ENCODE measurements around the gene MGME1. TPM values are rescaled to one million over a fixed set of nuclear protein-coding genes. Genes with fewer than 3 reads are reported as not detected.
A peak's percentile ranks its signal among the peaks of the same experiment; 100 is the strongest.
"Not testable (repeated sequence)": the region's sequence is repeated elsewhere in the genome, so short reads cannot be mapped to it uniquely, and the experiment has no call there.

Gene MGME1
- polyA plus RNA-seq, 12 donors = 16.4 to 30.5 (median 20.5) TPM; not detected in 1

DNA sequence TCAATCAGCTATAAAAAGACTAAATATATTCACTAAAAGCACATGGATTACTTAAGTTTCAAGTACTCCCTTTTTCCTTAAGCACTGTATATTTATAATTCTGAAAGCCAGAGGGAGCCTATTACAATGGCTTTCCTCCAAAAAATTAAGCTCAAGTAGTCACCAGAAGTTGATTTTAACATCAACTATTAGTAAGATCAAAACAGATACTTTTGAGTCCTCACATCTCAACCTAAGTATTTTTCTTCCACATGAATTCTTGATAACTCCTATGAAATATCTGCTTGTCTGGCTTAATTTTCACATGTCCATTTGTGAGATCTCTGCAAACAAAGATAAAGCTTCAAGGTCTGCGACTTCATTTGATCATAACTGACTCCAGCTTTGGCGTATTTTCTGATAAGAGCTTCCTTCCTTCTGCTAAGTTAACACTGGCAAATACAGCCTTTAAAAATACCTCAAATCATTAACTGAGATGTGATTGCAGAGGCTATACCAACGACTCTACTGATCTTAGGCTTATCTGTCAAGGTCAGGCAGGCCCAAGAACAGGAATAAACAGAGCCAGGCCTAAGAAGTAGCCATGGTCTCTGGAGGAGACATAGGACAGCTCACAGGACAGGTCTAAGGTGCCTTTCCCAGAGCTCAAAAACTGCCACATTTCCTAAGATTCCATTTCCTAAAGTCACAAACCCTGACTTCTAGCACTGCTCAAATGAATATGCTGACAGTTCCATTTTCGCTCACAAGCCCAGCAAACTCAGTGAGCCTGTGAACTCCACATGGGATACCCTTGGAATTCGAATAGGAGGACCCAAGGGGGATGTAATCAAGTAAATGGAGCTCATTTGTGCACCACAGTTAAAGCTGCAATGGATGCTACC lies 10.2 kb upstream of the MGME1 start:
- no peak for DNase-seq

DNA sequence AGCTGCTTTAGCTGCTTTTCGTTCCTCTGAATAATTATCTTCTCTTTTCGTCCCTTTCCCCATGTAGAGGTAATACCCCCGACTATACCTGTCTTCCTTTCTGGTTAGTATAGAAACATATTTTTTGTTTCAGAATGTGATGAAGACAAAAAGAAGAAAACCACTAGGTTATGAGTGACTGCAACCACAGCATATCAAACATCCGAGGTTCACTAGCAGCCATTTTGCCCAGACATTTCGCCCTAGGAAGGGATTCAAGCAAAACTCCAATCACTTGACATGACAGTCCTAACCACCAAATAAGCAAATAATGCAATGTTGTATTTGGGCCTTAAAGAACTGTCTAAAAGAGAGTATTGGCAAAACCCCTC lies 9.6 kb upstream of the MGME1 start:
- DNase-seq = no peak

DNA sequence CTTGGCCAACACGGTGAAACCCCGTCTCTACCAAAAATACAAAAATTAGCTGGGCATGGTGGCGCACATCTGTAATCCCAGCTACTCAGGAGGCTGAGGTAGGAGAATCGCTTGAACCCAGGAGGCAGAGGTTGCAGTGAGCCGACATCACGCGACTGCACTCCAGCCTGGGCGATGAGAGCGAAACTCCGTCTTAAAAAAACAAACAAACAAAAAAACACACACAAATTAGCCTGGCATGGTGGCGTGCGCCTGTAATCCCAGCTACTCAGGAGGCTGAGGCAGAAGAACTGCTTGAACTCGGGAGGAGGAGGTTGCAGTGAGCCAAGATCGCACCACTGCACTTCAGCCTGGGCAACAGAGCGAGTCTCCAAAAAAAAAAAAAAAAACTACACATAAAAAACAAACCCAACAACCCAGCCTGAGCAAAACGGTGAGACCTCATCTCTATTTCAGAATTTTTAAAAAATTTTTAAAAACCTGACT lies 8.4 kb upstream of the MGME1 start:
- DNase-seq = not testable (repeated sequence)

DNA sequence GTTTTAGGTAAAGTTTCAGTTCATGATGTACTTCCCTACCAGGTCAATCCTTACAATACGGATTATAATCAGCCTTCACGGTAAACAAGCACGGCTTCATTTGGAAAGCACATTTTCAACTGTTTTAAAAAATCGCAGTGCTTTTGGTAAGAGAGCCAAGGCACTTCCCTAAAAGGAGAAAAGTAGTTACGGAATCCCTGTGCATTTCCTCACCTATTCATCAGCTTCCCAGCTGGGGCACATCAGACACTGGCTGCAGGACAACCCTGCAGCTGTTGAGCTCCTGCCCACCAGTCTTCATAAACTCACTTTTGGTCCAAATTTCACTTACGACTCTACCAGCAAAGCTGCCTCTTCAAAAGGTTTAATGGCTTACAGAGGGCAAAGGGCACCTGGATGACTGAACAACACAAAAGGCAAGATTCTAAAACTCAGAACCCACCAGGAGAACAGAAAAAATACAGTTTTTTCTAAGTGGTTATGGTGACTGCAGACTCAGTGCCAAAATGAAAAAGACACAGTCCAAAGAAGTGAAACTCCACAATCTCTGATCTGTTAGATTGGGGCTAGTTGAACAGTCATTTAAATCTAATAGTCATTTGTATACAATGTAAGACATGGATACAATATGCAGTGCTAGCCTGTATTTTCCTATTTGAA lies 7.8 kb upstream of the MGME1 start:
- DNase-seq = no peak

DNA sequence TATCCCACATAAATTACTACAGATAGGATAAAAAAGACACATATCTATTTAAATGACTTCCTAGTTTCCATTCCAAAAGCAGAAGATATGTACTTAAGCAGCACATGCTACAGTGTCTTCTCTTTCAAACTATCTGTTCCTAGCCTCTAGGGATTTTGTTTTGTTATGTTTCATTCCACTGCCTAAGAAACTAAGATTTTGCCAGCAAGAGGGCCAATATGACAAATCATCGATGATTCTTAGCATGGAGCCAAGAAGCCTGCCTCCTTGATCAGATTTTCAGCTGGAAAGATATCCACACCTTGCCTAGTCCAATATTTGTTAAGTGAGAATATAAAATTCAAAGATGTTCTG lies 7.3 kb upstream of the MGME1 start:
- DNase-seq = no peak

DNA sequence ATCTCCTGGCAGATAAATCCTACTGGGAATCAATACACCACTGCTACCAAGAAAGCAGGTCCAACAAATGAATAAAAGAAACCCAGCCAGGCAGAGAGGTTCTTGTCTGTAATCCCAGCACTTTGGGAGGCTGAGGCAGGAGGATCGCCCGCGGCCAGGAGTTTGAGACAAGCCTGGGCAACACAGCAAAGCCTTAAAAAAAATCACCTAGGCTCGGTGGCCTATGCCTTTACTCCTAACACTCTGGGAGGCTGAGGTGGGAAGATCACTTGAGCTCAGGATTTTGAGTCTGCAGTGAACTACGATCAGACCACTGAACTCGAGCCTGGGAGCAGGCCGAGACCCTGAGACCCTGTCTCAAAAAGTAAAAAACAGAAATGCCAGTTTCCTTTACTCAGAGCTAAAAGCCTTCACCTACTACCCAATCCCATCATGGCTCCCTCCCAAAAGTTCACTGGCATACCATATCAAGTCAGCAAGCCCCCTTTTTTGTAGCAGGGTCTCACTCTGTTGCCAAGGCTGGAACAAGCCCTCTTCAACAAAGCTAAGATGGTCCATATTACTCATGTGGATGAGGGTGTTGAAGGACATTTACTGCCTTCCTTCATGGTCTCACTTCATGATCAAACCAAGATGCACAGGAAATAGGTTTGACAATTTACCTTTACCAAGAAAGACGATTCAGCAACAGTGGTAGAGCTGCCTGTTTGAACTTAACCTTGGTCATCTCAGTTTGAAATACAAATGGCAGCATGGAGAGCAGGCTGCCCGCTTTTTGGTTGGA lies 5.5 kb upstream of the MGME1 start:
- no peak for DNase-seq

DNA sequence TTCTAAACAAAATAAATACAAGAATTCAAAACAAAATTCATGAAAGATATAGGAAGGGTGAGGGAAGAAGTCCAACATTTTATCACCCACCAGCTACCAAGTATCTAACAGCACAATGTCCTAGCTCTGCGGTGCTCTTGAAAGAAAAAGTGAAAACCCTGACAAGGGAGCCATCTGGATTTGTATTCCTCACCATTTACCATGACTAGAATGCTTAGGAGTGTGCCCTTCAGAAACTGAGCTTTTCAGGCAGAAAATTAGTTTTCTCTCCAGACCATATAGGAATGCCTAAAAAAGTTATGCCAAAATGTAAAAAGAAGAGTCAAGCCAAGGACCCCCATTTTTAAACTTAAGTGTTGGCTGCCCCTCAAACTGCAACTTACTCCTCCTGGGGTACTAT lies 4.7 kb upstream of the MGME1 start:
- DNase-seq = no peak

DNA sequence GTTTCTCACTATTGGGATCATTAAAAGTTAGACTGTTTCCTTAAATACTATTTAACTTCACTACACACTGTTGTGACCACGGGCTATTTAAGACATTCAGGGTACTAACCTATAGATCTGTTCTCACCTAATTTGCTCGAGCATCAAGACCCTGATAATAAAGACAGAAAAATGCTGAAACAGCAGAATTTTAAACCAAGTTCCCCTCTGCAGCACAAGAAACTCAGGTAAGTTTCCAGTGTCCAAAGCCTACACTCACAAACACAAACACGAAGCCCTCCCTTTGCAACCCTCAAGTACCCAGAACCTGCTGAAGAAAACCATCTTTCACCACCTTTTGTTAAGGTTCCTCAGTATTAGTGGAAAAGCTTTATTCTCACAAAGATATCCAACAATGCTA lies 4.2 kb upstream of the MGME1 start:
- no peak for DNase-seq

DNA sequence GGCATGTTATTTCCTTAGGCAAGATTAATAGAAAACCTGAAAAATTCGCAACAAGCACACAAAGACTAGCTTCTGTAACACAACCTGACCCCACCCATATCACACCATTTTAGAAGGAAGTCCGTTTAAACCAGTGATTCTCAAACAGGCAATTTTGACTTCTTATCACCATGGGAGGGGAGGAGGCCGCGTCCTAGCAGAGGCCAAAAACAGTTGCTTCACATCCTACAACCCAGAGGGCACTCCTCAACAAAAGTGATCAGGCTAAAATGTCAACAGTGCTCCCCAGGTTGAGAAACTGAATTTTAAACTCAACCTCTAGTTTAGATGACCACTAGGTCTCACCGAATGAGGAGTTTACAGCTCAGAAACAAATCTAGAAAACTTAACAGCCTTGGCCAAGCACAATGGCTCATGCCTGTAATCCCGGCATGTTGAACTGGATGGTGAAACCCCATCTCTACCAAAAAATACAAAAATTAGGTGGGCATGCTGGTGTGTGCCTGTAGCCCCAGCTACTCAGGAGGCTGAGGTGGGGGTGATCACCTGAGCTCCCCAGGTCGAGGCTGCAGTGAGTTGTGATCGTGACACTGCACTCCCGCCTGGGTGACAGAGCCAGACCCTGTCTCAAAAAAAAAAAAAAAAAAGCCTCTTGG lies 3.6 kb upstream of the MGME1 start:
- DNase-seq = no peak

DNA sequence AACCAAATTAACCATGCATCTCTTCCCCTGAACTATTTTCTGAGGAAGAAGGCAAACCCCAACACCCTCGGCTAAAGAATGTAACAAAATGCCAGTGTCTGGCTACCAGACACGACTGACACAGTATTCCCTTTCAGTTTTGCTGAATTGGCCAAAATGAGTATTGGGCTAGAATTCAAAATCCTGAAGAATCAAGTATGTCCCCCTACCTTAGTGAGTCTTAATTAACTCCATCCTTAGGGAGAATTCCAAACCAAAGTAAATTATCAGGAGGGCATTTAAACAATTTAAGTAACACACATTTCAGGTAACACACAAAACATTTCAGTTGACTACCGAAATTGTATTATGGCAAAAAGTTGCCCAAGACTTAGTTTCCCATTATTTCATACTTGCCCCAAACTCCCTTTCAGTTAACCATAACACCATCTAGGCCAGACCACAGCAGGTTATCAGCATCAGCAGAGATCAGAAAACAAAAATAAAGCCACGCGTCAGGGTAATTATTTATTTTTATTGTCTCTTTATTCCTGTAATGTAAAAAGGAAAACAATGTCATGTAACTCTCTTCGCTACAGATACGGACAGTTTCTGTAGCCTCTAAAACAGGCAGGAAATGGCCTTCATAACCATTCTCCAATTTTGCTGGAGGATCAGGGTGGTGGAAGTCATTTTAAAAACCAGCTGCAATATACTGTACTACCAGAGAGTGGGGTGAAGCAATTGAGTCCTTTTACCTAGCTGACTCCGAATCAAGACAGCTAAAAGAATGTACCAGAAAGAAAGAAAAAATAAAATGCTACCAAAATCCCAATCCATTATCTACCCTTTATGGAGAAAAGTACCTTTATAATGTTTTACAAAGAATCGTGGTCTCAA lies 2.1 kb upstream of the MGME1 start:
- no peak for DNase-seq

DNA sequence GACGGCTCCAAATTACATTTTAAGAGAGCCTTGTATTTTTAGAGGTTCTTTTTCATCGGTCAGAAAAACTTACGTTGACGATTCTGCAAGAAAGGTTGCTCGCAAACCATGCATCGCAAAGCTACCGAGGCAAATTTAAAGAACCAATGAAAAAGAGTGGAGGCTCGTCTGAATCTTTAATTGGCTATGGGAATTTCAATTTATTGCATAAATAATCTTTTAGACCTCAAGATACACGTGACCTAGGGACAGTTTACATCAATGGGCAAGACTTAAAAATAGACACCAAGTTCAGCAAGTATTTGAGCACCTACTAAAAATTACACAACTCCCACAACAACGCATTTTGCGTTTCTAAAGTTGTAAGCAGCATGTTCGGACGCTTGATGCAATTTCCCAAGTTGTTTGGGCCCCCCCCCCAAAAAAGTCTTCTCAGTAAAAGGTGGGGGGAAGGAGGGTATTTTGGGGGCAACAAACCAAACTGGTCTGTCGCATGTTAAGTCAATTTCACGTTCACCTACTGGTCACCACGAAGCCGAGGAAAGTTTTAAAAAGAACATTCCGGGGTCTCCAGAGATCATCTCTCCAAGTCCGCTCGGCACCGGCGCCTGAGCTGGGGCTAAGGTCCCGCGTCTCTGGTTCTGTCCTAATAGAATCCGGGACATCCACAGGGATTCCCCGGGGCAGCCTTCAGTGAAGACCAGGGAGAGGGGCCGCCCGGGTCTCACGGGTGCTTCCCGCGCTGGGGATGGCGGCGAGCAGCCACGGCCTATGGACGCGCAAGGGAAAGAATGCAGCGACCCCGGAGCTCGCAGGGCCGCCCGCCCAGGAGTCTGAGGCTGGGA lies 1.1 kb upstream of the MGME1 start:
- DNase-seq = peak; percentile 32

DNA sequence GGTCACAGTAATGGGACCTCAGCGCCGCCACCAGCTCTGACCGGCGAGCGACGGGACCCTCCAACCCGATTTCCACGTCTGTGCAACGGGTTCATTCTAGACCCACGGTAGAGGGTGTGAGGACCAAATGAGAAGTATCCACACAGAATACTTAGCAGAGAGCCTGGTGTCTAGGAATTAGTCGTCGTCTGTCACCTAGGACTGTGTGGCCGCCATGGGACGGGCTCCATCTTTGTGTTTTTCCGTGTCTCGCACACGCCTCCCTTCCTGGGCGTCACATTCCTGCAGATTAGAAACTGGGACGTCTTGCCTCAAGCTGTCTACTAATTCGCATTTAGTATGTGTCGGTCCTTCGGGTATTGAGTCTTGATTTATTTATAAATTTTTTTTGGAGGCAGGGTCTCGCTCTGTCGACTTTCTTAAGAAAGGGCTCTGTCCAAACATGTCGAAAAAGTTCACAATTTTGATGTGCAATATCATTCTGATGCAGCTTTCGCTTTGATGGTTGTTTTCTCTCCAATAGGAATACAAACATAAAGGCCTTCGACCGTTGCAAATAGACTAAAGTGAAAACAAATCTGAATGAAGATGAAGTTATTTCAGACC lies 563 bp downstream of the MGME1 start:
- peak; percentile 48 for DNase-seq

DNA sequence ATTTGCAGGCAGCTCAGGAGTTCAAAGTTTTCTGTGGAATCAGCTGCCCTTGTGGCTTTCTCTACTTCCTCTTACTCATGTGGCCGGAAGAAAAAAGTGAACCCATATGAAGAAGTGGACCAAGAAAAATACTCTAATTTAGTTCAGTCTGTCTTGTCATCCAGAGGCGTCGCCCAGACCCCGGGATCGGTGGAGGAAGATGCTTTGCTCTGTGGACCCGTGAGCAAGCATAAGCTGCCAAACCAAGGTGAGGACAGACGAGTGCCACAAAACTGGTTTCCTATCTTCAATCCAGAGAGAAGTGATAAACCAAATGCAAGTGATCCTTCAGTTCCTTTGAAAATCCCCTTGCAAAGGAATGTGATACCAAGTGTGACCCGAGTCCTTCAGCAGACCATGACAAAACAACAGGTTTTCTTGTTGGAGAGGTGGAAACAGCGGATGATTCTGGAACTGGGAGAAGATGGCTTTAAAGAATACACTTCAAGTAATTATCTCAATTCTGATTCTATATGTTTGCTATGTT lies 1.1 kb downstream of the MGME1 start:
- peak; percentile 38 for DNase-seq

DNA sequence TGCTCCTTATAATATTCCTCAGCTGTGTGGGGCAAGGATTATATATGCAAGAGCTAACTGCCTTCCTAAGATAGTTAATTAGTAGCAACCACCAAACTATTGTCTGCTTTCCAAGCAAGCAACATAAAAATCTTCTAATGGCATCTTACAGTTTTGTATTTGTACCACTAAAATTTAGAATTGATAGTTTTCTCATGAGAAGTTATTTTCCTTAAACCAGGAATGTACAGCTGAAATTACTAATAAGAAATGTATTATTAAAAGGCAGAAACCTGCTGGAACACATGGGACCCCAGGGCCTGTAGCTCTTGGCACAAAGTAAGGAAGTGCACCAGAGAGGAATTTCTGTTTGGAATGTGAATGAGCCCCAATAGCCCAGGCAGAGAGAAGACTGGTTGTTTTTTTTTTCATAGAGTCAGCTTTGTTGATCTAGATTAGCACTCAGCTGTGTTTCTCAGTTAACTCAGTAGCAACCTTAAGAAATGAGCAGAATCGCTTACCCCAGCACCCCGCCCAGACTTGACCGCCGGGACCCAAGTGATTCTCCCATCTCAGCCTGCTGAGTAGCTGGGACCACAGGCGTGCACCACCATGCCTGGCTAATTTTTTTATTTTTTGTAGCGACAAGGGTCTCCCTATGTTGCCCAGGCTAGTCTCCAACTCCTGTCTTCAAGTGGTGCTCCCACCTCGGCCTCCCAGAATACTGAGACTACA lies 2.6 kb downstream of the MGME1 start:
- DNase-seq = no peak

DNA sequence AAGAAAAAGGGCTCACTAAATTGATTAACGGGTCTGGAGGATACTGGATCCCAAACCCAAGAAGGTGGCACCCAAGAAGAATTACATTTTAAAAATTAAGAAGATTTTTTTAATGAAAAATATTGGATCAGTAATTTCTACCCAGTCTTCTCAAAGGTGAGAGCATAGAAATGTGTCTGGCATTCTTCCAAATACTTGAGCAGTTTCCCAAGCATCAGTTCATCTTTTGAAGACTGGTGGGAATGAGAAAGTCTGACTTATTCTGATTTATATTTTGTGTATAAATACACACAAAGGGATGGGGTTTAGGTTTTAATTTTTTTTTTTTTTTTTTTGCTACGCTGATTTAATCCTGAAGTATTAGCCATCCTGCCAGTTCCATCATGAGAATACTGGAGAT lies 3.3 kb downstream of the MGME1 start:
- no peak for DNase-seq

DNA sequence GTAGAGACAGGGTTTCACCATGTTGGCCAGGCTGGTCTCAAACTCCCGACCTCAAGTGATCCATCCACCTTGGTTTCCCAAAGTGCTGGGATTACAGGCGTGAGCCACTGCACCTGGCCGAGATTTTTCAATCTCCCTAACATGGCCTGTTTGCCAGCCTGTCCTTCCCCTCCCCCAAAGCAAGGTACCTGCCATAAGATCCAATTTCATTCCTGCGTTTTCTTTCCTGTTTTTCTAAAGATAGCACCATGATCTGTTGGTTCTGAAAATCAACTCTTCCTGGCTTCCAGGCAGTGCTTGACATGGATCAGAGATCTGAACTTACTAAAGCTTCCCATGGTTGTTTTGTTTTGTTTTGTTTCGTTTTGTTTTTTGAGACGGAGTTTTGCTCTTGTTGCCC lies 7.5 kb downstream of the MGME1 start:
- DNase-seq = no peak

DNA sequence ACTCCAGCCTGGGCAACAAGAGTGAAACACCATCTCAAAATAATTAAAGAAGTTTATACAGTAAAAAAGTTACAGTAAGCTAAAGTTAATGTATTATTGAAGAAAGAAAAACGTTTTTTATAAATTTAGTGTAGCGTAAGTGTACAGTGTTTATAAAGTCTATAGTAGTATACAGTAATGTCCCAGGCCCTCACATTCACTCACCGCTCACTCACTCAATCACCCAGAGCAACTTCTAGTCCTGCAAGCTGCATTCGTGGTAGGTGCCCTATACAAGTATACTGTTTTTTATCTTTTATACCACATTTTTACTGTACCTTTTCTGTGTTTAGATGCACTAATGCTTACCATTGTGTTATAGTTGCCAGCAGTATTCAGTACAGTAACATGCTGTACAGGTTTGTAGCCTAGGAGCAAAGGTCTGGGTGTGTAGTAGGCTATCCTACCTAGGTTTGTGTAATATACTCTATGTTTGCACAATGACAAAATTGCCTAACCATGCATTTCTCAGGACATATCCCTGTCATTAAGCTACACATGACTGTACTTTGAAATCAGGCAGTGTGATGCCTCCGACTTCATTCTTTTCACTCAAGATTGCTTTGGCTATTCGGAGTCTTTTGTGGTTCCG lies 16.7 kb downstream of the MGME1 start:
- no peak for DNase-seq

DNA sequence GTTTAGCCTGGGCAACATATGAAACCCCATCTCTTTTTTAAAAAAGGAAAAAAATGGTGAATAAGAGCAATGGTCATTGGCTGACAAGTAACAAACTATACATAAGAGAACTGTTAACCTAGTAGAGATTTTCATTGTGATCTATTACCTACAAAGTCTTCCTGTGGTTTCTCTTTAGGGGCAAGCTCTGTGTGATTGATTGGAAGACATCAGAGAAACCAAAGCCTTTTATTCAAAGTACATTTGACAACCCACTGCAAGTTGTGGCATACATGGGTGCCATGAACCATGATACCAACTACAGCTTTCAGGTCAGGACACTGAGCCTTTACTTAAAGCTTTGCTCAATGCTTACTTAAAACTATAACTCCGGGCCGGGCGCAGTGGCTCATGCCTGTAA lies 19.2 kb downstream of the MGME1 start:
- no peak for DNase-seq
